Urothelium cell line (cell line): ENCODE results near the gene ZNF107.
A peak's percentile ranks its signal among the peaks of the same experiment; 100 is the strongest.
"Not testable (repeated sequence)": the region's sequence is repeated elsewhere in the genome, so short reads cannot be mapped to it uniquely, and the experiment has no call there.

Experiments
- DNase-seq: peaks from one replicate; pipeline ENCODE4 v3.0.0; 2011; ENCODE audit warnings: low spot score, mixed read lengths
- FAIRE-seq: peaks from 2 replicates; lab custom pipeline; 2011; peaks lifted over from hg19 to GRCh38; lab: Jason Lieb, UNC

ZNF107 gene

DNA sequence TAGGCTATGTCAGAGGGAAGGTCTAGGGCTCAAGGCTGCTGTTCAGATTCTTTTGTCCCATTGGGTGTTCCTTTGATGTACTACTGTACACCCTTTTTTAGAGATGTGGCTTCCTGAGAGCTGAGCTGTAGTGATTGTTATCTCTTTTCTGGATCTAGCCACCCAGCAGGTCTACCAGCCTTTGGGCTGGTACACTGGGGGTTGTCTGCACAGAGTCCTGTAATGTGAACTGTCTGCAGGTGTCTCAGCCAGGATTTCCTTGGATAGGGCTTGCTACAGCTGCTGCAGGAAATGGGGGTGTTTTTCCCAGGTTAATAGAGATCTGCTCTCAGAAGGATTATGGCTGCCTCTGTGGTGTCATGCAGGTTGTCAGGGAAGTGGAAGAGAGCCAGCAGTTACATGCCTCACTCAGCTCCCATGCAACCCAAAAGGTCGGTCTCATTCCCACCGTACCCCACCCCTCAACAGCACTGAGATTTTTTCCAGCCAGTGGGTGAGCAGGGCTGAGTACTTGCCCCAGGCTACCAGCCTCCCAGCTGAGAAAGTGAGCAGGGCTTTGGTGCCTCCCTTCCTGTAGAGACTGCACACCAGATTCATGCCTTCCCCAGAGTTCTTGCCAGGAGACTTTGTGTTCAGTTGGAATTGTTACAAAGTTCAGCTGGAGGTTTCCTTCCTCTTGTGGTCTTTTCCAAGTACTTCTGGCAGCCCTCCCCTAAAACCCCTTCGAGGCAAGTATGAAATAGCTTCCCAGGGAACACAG, 63.3 kb downstream of the ZNF107 start:
- DNase-seq (no peak), FAIRE-seq (no peak)

DNA sequence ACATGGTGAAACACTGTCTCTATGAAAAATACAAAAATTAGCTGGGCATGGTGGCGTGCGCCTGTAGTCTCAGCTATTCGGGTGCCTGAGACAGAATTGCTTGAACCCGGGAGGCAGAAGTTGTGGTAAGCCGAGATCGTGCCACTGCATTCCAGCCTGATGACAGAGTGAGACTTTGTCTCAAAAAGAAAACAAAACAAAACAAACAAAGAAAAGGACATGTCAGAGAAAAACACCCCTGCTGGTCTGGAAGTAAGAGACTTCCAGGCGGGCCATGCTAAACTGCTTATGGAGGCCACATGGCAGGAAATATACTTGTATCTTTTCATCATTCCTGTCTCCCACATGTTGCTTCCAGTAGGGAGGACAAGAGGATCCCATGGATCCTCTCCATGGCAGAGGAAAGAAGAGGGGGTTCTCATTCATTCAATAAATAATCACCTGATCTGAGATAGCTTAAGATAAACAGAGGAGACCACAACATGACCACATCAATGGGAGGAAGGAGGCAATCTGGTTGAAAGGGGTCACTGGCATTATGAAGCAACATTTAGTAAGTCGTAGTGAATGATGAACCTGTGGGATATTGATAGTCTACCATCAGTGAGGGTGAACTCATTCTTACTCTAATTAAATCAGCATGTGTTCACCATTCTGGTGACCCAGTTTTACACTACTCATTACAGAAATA, 67.8 kb downstream of the ZNF107 start:
- peak; percentile 23 for DNase-seq
- no peak for FAIRE-seq

DNA sequence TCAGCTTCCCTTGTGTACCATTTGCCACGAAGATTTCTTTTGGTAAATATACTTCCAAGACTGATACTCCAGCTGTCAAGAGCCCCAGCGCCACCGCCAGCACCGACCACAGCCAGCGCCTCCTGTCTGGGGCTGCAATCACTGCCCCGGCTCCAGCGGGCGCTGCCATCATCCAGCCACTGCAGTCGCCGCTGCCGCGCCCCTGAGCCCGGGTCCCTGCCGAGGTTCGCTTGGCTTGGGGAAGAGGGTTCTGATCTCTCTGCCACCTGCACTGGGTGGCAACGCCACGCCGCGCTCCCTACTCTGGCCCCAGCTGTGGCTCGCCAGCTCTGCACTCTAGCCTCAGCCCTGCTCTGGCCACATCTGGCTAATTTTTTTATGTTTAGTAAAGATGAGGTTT, 70.6 kb downstream of the ZNF107 start:
- DNase-seq (no peak), FAIRE-seq (no peak)

DNA sequence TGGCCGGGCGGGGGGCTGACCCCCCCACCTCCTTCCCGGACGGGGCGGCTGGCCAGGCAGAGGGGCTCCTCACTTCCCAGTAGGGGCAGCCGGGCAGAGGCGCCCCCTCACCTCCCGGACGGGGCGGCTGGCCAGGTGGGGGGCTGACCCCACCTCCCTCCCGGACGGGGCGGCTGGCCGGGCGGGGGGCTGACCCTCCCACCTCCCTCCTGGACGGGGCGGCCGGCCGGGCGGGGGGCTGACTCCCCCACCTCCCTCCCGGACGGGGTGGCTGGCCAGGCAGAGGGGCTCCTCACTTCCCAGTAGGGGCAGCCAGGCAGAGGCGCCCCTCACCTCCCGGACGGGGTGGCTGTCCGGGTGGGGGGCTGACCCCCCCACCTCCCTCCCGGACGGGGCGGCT, 72.5 kb downstream of the ZNF107 start:
- not testable (repeated sequence) for DNase-seq, FAIRE-seq

DNA sequence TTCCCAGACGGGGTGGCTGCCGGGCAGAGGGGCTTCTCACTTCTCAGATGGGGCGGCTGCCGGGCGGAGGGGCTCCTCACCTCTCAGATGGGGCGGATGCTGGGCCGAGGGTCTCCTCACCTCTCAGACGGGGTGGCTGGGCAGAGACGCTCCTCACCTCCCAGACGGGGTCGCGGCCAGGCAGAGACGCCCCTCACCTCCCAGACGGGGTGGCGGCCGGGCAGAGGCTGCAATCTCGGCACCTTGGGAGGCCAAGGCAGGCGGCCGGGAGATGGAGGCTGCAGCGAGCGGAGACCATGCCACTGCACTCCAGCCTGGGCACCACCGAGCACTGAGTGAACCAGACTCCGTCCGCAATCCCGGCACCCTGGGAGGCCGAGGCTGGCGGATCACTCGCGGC, 73.0 kb downstream of the ZNF107 start:
- FAIRE-seq, DNase-seq: not testable (repeated sequence)

DNA sequence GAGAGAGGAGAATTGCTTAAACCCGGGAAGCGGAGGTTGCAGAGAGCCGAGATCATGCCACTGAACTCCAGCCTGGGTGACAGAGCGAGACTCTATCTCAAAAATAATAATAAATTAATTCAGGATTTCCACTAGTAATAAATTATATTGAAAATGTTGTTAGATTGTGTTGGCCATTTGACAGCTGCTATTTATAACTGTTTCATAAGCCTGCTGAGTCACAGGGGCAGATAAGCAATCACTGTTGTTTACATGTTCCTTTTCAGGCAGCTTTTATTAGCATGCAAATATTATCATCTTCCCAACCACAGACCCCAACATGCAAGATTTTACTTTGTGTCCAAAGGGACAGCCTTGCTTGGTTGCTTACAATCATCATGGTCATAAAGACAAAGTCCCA, 78.7 kb downstream of the ZNF107 start:
- DNase-seq, result no peak
- FAIRE-seq, result no peak

DNA sequence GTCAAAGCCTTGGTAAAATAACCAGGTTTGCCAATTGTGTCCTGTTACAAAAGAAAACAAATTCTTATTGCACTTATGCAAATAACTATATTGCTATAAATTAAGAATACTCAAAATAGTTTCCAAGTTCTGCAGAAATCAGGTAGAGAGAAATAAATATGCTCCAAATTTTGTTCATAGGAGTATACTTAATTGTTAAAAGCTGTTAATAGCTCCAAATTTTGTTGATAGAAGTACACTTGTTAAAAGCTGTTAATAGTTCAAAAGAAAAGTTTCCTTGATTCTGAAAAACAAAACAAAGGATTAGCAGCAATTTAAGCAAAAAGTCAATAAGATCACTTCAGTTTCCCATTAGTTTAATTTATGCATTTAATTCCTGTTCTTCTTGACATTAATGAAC, 81.9 kb downstream of the ZNF107 start:
- no peak for FAIRE-seq
- no peak for DNase-seq

DNA sequence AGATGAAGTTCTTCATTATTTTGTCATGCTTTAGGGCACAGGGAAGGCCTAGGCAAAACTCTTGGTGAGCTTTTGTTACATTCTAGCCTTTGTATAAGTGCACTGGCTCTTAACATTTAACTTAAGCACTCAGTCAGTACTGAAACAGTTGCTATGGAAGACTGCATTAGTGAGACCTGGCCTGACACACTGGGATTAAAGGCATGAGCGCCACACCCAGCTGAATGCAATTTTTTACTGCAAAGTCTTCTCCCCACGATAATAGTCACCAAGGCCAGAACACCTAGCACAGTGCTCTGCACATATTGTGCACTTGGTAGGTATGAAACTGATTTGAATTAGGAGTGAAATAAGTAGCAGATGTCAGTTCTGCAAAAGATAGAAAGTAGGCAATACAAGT, 87.1 kb downstream of the ZNF107 start:
- no peak for DNase-seq
- no peak for FAIRE-seq

DNA sequence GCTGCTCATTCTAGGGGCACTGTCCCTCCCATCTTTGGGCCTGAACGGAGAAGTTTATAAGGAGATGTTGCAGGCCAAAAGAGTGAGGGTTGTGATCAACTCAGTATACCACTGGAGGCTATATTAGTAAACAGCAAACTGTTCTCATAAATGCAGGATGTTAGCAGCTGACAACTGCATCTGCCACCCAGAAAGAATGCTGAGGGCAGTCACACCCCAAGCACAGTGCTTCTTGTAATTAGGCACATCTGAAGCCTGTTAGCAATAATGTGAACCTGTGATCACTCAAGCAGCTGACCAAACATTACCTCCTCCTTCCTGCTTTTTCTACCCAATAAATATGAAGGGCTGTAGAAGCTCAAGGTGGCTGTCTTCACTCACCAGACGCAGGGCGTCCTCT, 89.9 kb downstream of the ZNF107 start:
- DNase-seq (no peak), FAIRE-seq (no peak)

DNA sequence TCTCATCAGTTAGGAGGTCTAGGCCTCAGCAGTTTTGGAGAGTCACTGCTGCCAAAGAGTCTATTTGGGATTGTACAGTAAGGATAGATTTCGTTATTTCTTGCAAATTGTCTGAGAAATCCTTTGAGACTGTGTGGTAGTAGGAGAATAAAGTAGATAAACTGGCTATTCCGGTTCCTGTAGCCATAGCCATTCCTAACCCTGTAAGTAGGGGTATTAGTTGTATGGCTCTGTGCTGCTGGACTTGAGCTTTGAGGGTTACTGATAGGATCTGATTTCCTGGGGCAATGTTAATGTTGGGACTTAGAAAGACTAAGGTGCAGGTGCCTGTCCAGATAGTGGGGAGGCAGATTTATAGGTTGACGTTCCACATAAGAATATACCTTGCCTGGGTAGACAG, 92.2 kb downstream of the ZNF107 start:
- DNase-seq (no peak), FAIRE-seq (no peak)
